K562 (cell line): ENCODE data around the gene ATG4D. TPM values are rescaled to one million over a fixed set of nuclear protein-coding genes. Genes with fewer than 3 reads are reported as not detected.

Experiments used
- ATF7 ChIP-seq: fragments of 450-650 bp; IDR thresholded peaks from 2 replicates; pipeline ENCODE4 v1.7.1; 2014; ENCODE audit warnings: mild to moderate bottlenecking, moderate library complexity
- BRD9 ChIP-seq: fragments of 450-650 bp; IDR thresholded peaks from 2 replicates; pipeline ENCODE4 v1.6.1; 2018; ENCODE audit warnings: low read depth; ENCODE audit not compliant: partially characterized antibody
- HSF4 ChIP-seq: fragments of 250-450 bp; sonication (Bioruptor Pico); IDR thresholded peaks from 2 replicates; pipeline ENCODE4 v2.1.2; 2022; ENCODE audit warnings: mild to moderate bottlenecking, moderate library complexity, borderline replicate concordance
- MED1 ChIP-seq: sonication (generic); formaldehyde crosslinking; IDR thresholded peaks from 2 replicates; pipeline ENCODE4 v1.8.1; 2023; ENCODE audit warnings: missing genetic modification reagents, borderline replicate concordance
- MEIS2 ChIP-seq: fragments of 450-650 bp; IDR thresholded peaks from 2 replicates; pipeline ENCODE4 v1.6.1; 2014; ENCODE audit warnings: mild to moderate bottlenecking; ENCODE audit not compliant: partially characterized antibody
- NCOR1 ChIP-seq: fragments of 450-650 bp; IDR thresholded peaks from 2 replicates; pipeline ENCODE4 v1.6.1; 2016; ENCODE audit warnings: mild to moderate bottlenecking, moderate library complexity
- POLR2B ChIP-seq: fragments of 450-650 bp; IDR thresholded peaks from 2 replicates; pipeline ENCODE4 v1.6.1; 2018; ENCODE audit warnings: low read depth; ENCODE audit not compliant: partially characterized antibody
- SIRT6 ChIP-seq: IDR thresholded peaks from one replicate; pipeline ENCODE4 v1.6.1; 2012; ENCODE audit warnings: low read depth, mild to moderate bottlenecking, control low read depth, inconsistent platforms, low read length, moderate library complexity
- TCF7L2 ChIP-seq: fragments of 150-350 bp; IDR thresholded peaks from 2 replicates; pipeline ENCODE4 v1.6.1; 2016; ENCODE audit warnings: low read depth, mild to moderate bottlenecking, low read length, moderate library complexity
- VEZF1 ChIP-seq: fragments of 200-800 bp; sonication (Bioruptor generic); IDR thresholded peaks from 2 replicates; pipeline ENCODE4 v1.6.1; 2017; ENCODE audit warnings: missing genetic modification characterization, missing compliant biosample characterization
- XRCC3 ChIP-seq: fragments of 450-650 bp; IDR thresholded peaks from 2 replicates; pipeline ENCODE4 v1.6.1; 2017; ENCODE audit warnings: mild to moderate bottlenecking, moderate library complexity
- ZBTB11 ChIP-seq, 3 experiments: fragments of 200-800 bp in 1 of 3; fragments of 250-450 bp in 1 of 3; fragments of 450-650 bp in 1 of 3; sonication (Bioruptor Pico) in 1 of 3; sonication (Bioruptor generic) in 1 of 3; formaldehyde crosslinking in 1 of 3; IDR thresholded peaks; 2 replicates each; pipeline versions ENCODE4 v1.6.1 to v1.8.0; 2016 to 2022; ENCODE audit warnings: mild to moderate bottlenecking in 2 of 3, missing genetic modification characterization in 2 of 3, missing compliant biosample characterization in 1 of 3, moderate library complexity in 1 of 3
- ZNF23 ChIP-seq: fragments of 250-450 bp; sonication (Bioruptor Pico); IDR thresholded peaks from 2 replicates; pipeline ENCODE4 v1.4.0; 2020; ENCODE audit warnings: mild to moderate bottlenecking
- ZNF436 ChIP-seq: fragments of 250-450, 450-650 bp; sonication (Bioruptor Pico); formaldehyde crosslinking; IDR thresholded peaks from 2 replicates; pipeline ENCODE4 v1.7.0; 2020; ENCODE audit warnings: mild to moderate bottlenecking
- ZNF57 ChIP-seq: fragments of 450-650 bp; formaldehyde crosslinking; IDR thresholded peaks from 2 replicates; pipeline ENCODE4 v1.4.0; 2020; ENCODE audit warnings: mild to moderate bottlenecking, moderate library complexity
- ZNF764 ChIP-seq: fragments of 250-450 bp; sonication (Bioruptor Pico); IDR thresholded peaks from 2 replicates; pipeline ENCODE4 v1.4.0; 2020; ENCODE audit warnings: low read depth, mild to moderate bottlenecking, moderate library complexity
- polyA plus RNA-seq, 8 experiments: library from polyadenylated mRNA; depleted of rRNA in 4 of 8; stranded (reverse) in 5 of 8; unstranded in 3 of 8; fragments of >200 nt; fragmentation: Nextera tagmentation in 2 of 8; fragmentation: Illumina TruSeq in 1 of 8; extraction: Ambion mirVana in 2 of 8; extraction: Trizol in 1 of 8; gene quantifications; 2 replicates each; pipeline versions ENCODE4 v1.2.1 to v1.2.3, GENCODE V29; 2011 to 2014; ENCODE audit warnings: inconsistent platforms in 1 of 8, missing spikeins in 1 of 8
- total RNA-seq, 7 experiments: library from RNA; depleted of rRNA in 6 of 7; stranded (reverse); fragments of >200 nt in 6 of 7; fragmentation: Illumina TruSeq in 2 of 7; extraction: Trizol in 2 of 7; gene quantifications; 2 replicates each; pipeline versions ENCODE4 v1.2.1 to v1.2.3, GENCODE V29; 2011 to 2021; ENCODE audit warnings: low replicate concordance in 1 of 7
- TF ChIP-seq, protein P1 (sequence below): IDR thresholded peaks from 2 replicates; pipeline ENCODE4 v1.6.1; 2012; ENCODE audit warnings: low read depth, low read length, improper control_type of control experiment, borderline replicate concordance
- TF ChIP-seq, protein P2 (sequence below): fragments of 450-650 bp; formaldehyde crosslinking; IDR thresholded peaks from 2 replicates; pipeline ENCODE4 v1.4.0; 2020; ENCODE audit warnings: mild to moderate bottlenecking, mixed read lengths
- TF ChIP-seq, protein P3 (sequence below): fragments of 200-800 bp; sonication (Bioruptor generic); IDR thresholded peaks from 2 replicates; pipeline ENCODE4 v1.6.1; 2017; ENCODE audit warnings: missing genetic modification characterization, missing compliant biosample characterization

Gene ATG4D
- total and polyA plus RNA-seq, 9 of the 15 experiments (the other 6 are each of a cell fraction or from before 2014, with no cell fraction given): 0.51 to 66.1 (median 22.9) TPM

- TF ChIP-seq, protein P1, sequence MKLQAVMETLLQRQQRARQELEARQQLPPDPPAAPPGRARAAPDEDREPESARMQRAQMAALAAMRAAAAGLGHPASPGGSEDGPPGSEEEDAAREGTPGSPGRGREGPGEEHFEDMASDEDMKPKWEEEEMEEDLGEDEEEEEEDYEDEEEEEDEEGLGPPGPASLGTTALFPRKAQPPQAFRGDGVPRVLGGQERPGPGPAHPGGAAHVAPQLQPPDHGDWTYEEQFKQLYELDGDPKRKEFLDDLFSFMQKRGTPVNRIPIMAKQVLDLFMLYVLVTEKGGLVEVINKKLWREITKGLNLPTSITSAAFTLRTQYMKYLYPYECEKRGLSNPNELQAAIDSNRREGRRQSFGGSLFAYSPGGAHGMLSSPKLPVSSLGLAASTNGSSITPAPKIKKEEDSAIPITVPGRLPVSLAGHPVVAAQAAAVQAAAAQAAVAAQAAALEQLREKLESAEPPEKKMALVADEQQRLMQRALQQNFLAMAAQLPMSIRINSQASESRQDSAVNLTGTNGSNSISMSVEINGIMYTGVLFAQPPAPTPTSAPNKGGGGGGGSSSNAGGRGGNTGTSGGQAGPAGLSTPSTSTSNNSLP: no peak
- TF ChIP-seq, protein P2, sequence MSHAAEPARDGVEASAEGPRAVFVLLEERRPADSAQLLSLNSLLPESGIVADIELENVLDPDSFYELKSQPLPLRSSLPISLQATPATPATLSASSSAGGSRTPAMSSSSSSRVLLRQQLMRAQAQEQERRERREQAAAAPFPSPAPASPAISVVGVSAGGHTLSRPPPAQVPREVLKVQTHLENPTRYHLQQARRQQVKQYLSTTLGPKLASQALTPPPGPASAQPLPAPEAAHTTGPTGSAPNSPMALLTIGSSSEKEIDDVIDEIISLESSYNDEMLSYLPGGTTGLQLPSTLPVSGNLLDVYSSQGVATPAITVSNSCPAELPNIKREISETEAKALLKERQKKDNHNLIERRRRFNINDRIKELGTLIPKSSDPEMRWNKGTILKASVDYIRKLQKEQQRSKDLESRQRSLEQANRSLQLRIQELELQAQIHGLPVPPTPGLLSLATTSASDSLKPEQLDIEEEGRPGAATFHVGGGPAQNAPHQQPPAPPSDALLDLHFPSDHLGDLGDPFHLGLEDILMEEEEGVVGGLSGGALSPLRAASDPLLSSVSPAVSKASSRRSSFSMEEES: peak; percentile 1; the same call in 1 of the 2 replicates
- TF ChIP-seq TCF7L2 (no peak), MEIS2 (peak; percentile 56), SIRT6 (no peak), ZNF764 (no peak), POLR2B (peak; percentile 42), ATF7 (peak; percentile 86), XRCC3 (no peak), HSF4 (CRISPR knock-in tag) (no peak), BRD9 (no peak), ZBTB11 (CRISPR knock-in tag; IDR thresholded peaks at IDR 0.05) (peak in 1 of 3 experiments; percentile 76; a peak in 2 of 6 replicates), ZNF57 (CRISPR knock-in tag) (no peak), NCOR1 (peak; percentile 70), ZNF23 (CRISPR knock-in tag) (no peak), MED1 (no peak), VEZF1 (CRISPR knock-in tag) (peak; percentile 89), ZNF436 (CRISPR knock-in tag) (no peak)
- TF ChIP-seq, protein P3, sequence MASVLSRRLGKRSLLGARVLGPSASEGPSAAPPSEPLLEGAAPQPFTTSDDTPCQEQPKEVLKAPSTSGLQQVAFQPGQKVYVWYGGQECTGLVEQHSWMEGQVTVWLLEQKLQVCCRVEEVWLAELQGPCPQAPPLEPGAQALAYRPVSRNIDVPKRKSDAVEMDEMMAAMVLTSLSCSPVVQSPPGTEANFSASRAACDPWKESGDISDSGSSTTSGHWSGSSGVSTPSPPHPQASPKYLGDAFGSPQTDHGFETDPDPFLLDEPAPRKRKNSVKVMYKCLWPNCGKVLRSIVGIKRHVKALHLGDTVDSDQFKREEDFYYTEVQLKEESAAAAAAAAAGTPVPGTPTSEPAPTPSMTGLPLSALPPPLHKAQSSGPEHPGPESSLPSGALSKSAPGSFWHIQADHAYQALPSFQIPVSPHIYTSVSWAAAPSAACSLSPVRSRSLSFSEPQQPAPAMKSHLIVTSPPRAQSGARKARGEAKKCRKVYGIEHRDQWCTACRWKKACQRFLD (CRISPR knock-in tag): no peak; the same call in none of the 2 replicates
Measured at GRCh38 chr19:10502524-10503001, 41.1 kb upstream of the ATG4D start (continued).
